HEK293 (cell line): ENCODE results near the gene TTLL1.

Source experiments
- CTCF ChIA-PET: fragments of 350-600 bp; formaldehyde crosslinking; extraction: SDS; loops from one replicate; lab custom pipeline; 2021; ENCODE audit warnings: antibody characterized with exemption; lab: Yijun Ruan, JAX
- POLR2A ChIA-PET: fragments of 300-600 bp; formaldehyde crosslinking; extraction: SDS; loops from one replicate; lab custom pipeline; 2020; ENCODE audit warnings: antibody characterized with exemption, inconsistent platforms; lab: Yijun Ruan, JAX
- H3K27ac ChIP-seq: fragments of 200-500 bp; sonication (Bioruptor generic); 2 replicates; pipeline ENCODE4 v1.5.1; 2014; ENCODE audit warnings: low read depth, low read length, control low read depth, inconsistent platforms; ENCODE audit errors: extremely low read depth
- H3K36me3 ChIP-seq, 2 experiments: fragments of 200-500 bp in 1 of 2; sonication (Bioruptor generic) in 1 of 2; 1 replicate in 1 of 2; 2 replicates in 1 of 2; pipeline ENCODE4 v1.5.1; 2014 to 2017; ENCODE audit warnings: inconsistent platforms in 2 of 2, low read length in 2 of 2; ENCODE audit not compliant: control insufficient read depth in 2 of 2, insufficient read depth in 1 of 2
- H3K4me1 ChIP-seq: fragments of 200-500 bp; sonication (Bioruptor generic); 2 replicates; pipeline ENCODE4 v1.5.1; 2014; ENCODE audit warnings: mild to moderate bottlenecking, low read length, inconsistent platforms; ENCODE audit not compliant: control insufficient read depth, insufficient read depth
- H3K4me3 ChIP-seq: 2 replicates; pipeline ENCODE4 v1.5.1; 2011; ENCODE audit warnings: low read depth, mild to moderate bottlenecking, control low read depth, low read length, moderate library complexity
- H3K9me3 ChIP-seq: fragments of 200-500 bp; sonication (Bioruptor generic); 2 replicates; pipeline ENCODE4 v1.5.1; 2014; ENCODE audit warnings: low read depth, low read length, inconsistent platforms; ENCODE audit not compliant: control insufficient read depth, insufficient read depth
- AEBP2 ChIP-seq: fragments of 450-650 bp; formaldehyde crosslinking; IDR thresholded peaks from 2 replicates; pipeline ENCODE4 v1.5.1; 2016; ENCODE audit warnings: missing biosample characterization, missing genetic modification characterization, borderline replicate concordance
- BCL11B ChIP-seq: fragments of 450-650 bp; formaldehyde crosslinking; IDR thresholded peaks from 2 replicates; pipeline ENCODE4 v1.5.1; 2016; ENCODE audit warnings: low read depth, missing biosample characterization, missing genetic modification characterization
- GFI1B ChIP-seq: fragments of 450-650 bp; formaldehyde crosslinking; IDR thresholded peaks from 2 replicates; pipeline ENCODE4 v1.5.1; 2016; ENCODE audit warnings: missing biosample characterization, missing genetic modification characterization
- HOXD13 ChIP-seq: sonication (generic); formaldehyde crosslinking; IDR thresholded peaks from 2 replicates; pipeline ENCODE4 v1.8.0; 2022; ENCODE audit warnings: missing genetic modification reagents, borderline replicate concordance
- IKZF3 ChIP-seq: fragments of 450-650 bp; IDR thresholded peaks from 2 replicates; pipeline ENCODE4 v1.5.0; 2018; ENCODE audit warnings: missing biosample characterization, mild to moderate bottlenecking, missing genetic modification characterization, moderate library complexity
- PRDM10 ChIP-seq: fragments of 450-650 bp; formaldehyde crosslinking; IDR thresholded peaks from 2 replicates; pipeline ENCODE4 v1.5.1; 2016; ENCODE audit warnings: missing biosample characterization, missing genetic modification characterization
- REST ChIP-seq: fragments of 450-650 bp; formaldehyde crosslinking; IDR thresholded peaks from 2 replicates; pipeline ENCODE4 v1.5.1; 2016; ENCODE audit warnings: missing biosample characterization, missing genetic modification characterization
- ZBTB17 ChIP-seq: fragments of 450-650 bp; formaldehyde crosslinking; IDR thresholded peaks from 2 replicates; pipeline ENCODE4 v1.5.1; 2016; ENCODE audit warnings: missing biosample characterization, missing genetic modification characterization
- ZBTB20 ChIP-seq: fragments of 450-650 bp; formaldehyde crosslinking; IDR thresholded peaks from 2 replicates; pipeline ENCODE4 v1.5.1; 2016; ENCODE audit warnings: missing biosample characterization, missing genetic modification characterization
- ZBTB21 ChIP-seq: fragments of 450-650 bp; formaldehyde crosslinking; IDR thresholded peaks from 2 replicates; pipeline ENCODE4 v1.5.1; 2017; ENCODE audit warnings: missing biosample characterization, missing genetic modification characterization
- ZFP69B ChIP-seq: fragments of 450-650 bp; formaldehyde crosslinking; IDR thresholded peaks from 2 replicates; pipeline ENCODE4 v1.5.1; 2016; ENCODE audit warnings: missing biosample characterization, missing genetic modification characterization
- ZNF157 ChIP-seq: fragments of 450-650 bp; formaldehyde crosslinking; IDR thresholded peaks from 2 replicates; pipeline ENCODE4 v1.5.1; 2016; ENCODE audit warnings: missing biosample characterization, missing genetic modification characterization
- ZNF16 ChIP-seq: fragments of 450-650 bp; formaldehyde crosslinking; IDR thresholded peaks from 2 replicates; pipeline ENCODE4 v1.5.1; 2016; ENCODE audit warnings: low read depth, missing biosample characterization, missing genetic modification characterization
- ZNF169 ChIP-seq: fragments of 450-650 bp; formaldehyde crosslinking; IDR thresholded peaks from 2 replicates; pipeline ENCODE4 v1.5.1; 2016; ENCODE audit warnings: missing biosample characterization, missing genetic modification characterization
- ZNF549 ChIP-seq: fragments of 450-650 bp; IDR thresholded peaks from 2 replicates; pipeline ENCODE4 v1.5.1; 2018; ENCODE audit warnings: missing biosample characterization, missing genetic modification characterization, mild to moderate bottlenecking, inconsistent platforms, moderate library complexity
- ZNF610 ChIP-seq: fragments of 450-650 bp; formaldehyde crosslinking; IDR thresholded peaks from 2 replicates; pipeline ENCODE4 v1.5.1; 2016; ENCODE audit warnings: missing biosample characterization, missing genetic modification characterization, borderline replicate concordance
- ZNF664 ChIP-seq: fragments of 450-650 bp; formaldehyde crosslinking; IDR thresholded peaks from 2 replicates; pipeline ENCODE4 v1.5.1; 2016; ENCODE audit warnings: missing biosample characterization, missing genetic modification characterization
- TF ChIP-seq, protein P1 (sequence below): fragments of 450-650 bp; formaldehyde crosslinking; IDR thresholded peaks from 2 replicates; pipeline ENCODE4 v1.5.1; 2016; ENCODE audit warnings: missing biosample characterization, missing genetic modification characterization

The TTLL1 gene

DNA sequence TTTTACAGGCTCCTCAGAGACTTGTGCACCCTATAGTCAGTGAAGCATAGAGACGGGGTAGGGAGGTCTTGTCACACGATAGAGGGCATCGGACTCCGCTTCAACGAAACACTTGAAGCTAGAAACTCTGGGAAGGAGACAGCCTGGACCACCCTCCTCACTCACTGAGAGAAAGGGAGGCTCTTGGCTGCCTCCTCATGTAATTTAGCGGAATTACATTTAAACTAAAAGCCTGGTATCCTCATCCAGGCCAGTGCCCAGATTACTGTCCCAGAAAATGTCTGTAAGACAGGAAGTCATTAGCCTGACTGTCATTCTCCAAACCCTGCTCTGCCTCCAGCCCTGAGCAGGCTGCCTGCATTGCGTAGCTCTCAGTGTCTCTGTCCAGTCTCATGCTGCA, 36.0 kb downstream of the TTLL1 start:
- Histone ChIP-seq H3K27ac (no peak overlapping the region), H3K36me3 (no peaks in the 10 kb centered on the region), H3K9me3 (no peaks in the 10 kb centered on the region), H3K4me3 (no peak overlapping the region), H3K4me1 (no peaks in the 10 kb centered on the region)
- ChIA-PET POLR2A (interaction anchor here (0.6 to 1.3 kb wide), 2 partner anchors 9 to 41 kb away, joined by 3 to 6 read pairs; no protein-coding TSS in a partner anchor), CTCF (interaction anchor here (0.6 to 2.2 kb wide), 7 partner anchors 9 to 186 kb away, joined by 3 to 7 read pairs (median 4); no protein-coding TSS in a partner anchor)
- TF ChIP-seq IKZF3 (tag by site-specific recombination) (no peak), PRDM10 (tag by site-specific recombination) (no peak), BCL11B (tag by site-specific recombination) (no peak), ZNF169 (no peak), ZNF549 (no peak), ZBTB20 (no peak), GFI1B (tag by site-specific recombination) (no peak), ZNF610 (tag by site-specific recombination) (no peak), ZBTB21 (tag by site-specific recombination) (no peak), ZNF157 (tag by site-specific recombination) (no peak), ZNF664 (tag by site-specific recombination) (no peak), ZBTB17 (tag by site-specific recombination) (no peak), AEBP2 (tag by site-specific recombination) (no peak), ZNF16 (tag by site-specific recombination) (no peak), REST (tag by site-specific recombination) (no peak), HOXD13 (CRISPR knock-in tag) (no peak), ZFP69B (tag by site-specific recombination) (no peak)
- TF ChIP-seq, protein P1, sequence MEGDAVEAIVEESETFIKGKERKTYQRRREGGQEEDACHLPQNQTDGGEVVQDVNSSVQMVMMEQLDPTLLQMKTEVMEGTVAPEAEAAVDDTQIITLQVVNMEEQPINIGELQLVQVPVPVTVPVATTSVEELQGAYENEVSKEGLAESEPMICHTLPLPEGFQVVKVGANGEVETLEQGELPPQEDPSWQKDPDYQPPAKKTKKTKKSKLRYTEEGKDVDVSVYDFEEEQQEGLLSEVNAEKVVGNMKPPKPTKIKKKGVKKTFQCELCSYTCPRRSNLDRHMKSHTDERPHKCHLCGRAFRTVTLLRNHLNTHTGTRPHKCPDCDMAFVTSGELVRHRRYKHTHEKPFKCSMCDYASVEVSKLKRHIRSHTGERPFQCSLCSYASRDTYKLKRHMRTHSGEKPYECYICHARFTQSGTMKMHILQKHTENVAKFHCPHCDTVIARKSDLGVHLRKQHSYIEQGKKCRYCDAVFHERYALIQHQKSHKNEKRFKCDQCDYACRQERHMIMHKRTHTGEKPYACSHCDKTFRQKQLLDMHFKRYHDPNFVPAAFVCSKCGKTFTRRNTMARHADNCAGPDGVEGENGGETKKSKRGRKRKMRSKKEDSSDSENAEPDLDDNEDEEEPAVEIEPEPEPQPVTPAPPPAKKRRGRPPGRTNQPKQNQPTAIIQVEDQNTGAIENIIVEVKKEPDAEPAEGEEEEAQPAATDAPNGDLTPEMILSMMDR (tag by site-specific recombination) = no peak
